Measurements from ENCODE around the gene THAP3. TPM values are rescaled to one million over a fixed set of nuclear protein-coding genes. Genes with fewer than 3 reads are reported as not detected.

THAP3 gene
- total and polyA plus RNA-seq, 2 experiments from 2014 or later = 15.1 to 23.8 TPM

GRCh38 chr1:6580593-6581409 is 43.9 kb upstream of the THAP3 start:
- peak; percentile 3 for ATAC-seq
- peak overlapping the region; percentile 75 for H3K27ac Mint-ChIP-seq
- H2AFZ ChIP-seq = no peak overlapping the region

More at GRCh38 chr1:6580593-6581409, 43.9 kb upstream of the THAP3 start:
- peaks cover 13% of the 10 kb centered on the region; the same call in 1 of the 2 replicates for H3K4me1 ChIP-seq (ENCODE audit: insufficient read depth)
- H3F3A ChIP-seq (replicated peaks; ENCODE audit: low read depth) = no peaks in the 10 kb centered on the region; the same call in 1 of the 2 replicates
- peak overlapping the region; percentile 97 for H3K4me2 ChIP-seq
- no peaks in the 10 kb centered on the region for H3K36me3 ChIP-seq (ENCODE audit: insufficient read depth)
- H3K36me3 Mint-ChIP-seq (ENCODE audit: low read depth) = peaks cover 2% of the 10 kb centered on the region; the same call in 1 of the 3 replicates
- no peaks in the 10 kb centered on the region for H3K27me3 ChIP-seq (ENCODE audit: insufficient read depth)
- H3K9me2 ChIP-seq (ENCODE audit: insufficient read depth) = no peaks in the 10 kb centered on the region
- peaks cover 10% of the 10 kb centered on the region for H3K27me3 Mint-ChIP-seq (ENCODE audit: insufficient read depth, low read depth, poor library complexity)
- peaks cover 20% of the 10 kb centered on the region for H3K4me1 Mint-ChIP-seq
- H3K9me3 Mint-ChIP-seq = no peaks in the 10 kb centered on the region
- 0 out of 2 replicates have a peak overlapping the region, but pooled peaks have one; percentile 19 for H3K27ac ChIP-seq (ENCODE audit: low read depth)
- DNase-seq (ENCODE audit: low spot score) = peak; percentile 54
- H3K79me2 ChIP-seq (replicated peaks; ENCODE audit: insufficient read depth) = peaks cover 16% of the 10 kb centered on the region
- TF ChIP-seq STAT1 (IDR thresholded peaks at IDR 0.05; ENCODE audit: unreplicated experiment) (no peak), CREB1 (CRISPR knock-in tag; IDR thresholded peaks at IDR 0.05; ENCODE audit: low read depth) (no peak), ZNF114 (CRISPR knock-in tag; IDR thresholded peaks at IDR 0.05) (no peak), ETS1 (IDR thresholded peaks at IDR 0.05) (no peak), ZNF331 (CRISPR knock-in tag; IDR thresholded peaks at IDR 0.05; ENCODE audit: low read depth) (no peak), NANOG (IDR thresholded peaks at IDR 0.05; ENCODE audit: borderline replicate concordance) (no peak), JUNB (IDR thresholded peaks at IDR 0.05; ENCODE audit: unreplicated experiment) (no peak), EZH2phosphoT487 (IDR thresholded peaks at IDR 0.05; ENCODE audit: unreplicated experiment) (no peak), EZH2 (IDR thresholded peaks at IDR 0.05; ENCODE audit: low read depth, unreplicated experiment) (no peak), ZNF462 (CRISPR knock-in tag; IDR thresholded peaks at IDR 0.05) (no peak), POLR2AphosphoS5 (IDR thresholded peaks at IDR 0.05; ENCODE audit: low read depth) (no peak), REST (IDR thresholded peaks at IDR 0.05; ENCODE audit: unreplicated experiment) (no peak), CTCF (conservative IDR thresholded peaks at IDR 0.05; ENCODE audit: low read depth in 2 of 2) (no peak; a peak in 2 of 4 replicates)
- peaks cover 4% of the 10 kb centered on the region; the same call in 1 of the 2 replicates for H4K20me1 ChIP-seq (replicated peaks; ENCODE audit: insufficient read depth)
- peak overlapping the region; percentile 95 for H3K4me3 Mint-ChIP-seq
- H3K4me3 ChIP-seq = peak overlapping the region; percentile 95

Measured in GM23338 (cell line).